ENCODE results near the gene TEKTIP1. TPM values are rescaled to one million over a fixed set of nuclear protein-coding genes. Genes with fewer than 3 reads are reported as not detected.

Gene TEKTIP1
- total RNA-seq, 1 experiment from 2014 or later, result not detected

GRCh38 chr19:3533563-3534216, 5.3 kb upstream of the TEKTIP1 start:
- no peak for ATAC-seq
- POLR2A ChIA-PET, result no interaction called here
- no peaks in the 10 kb centered on the region; the same call in 1 of the 2 replicates for H3K36me3 ChIP-seq (ENCODE audit: control insufficient read depth, insufficient read depth, low read length)
- peaks cover 5% of the 10 kb centered on the region; the same call in 1 of the 2 replicates for H3K4me1 ChIP-seq (ENCODE audit: control insufficient read depth, insufficient read depth, low read length)
- in situ Hi-C loops (cut with HindIII; ENCODE audit: low pct_unique_long_range_greater_than_20kb, low sequenced_read_pairs) (no loop called here), intact Hi-C loops (cut with micrococcal nuclease; ENCODE audit: unreplicated experiment) (no loop called here)
- DNase-seq (ENCODE audit: low read depth, low spot score), result no peak
- H3K27me3 ChIP-seq (ENCODE audit: control insufficient read depth, insufficient read depth, low read length), result no peaks in the 10 kb centered on the region
- no peaks in the 10 kb centered on the region for H3K9me3 ChIP-seq (ENCODE audit: control insufficient read depth, insufficient read depth, low read depth, low read length)
- TF ChIP-seq SIN3A (IDR thresholded peaks at IDR 0.05; ENCODE audit: borderline replicate concordance, insufficient read depth, low read depth, low read length), result no peak
- no peak overlapping the region for H3K27ac ChIP-seq (ENCODE audit: low read length)
- H3K4me3 ChIP-seq (ENCODE audit: low read depth in 2 of 2, low read length in 2 of 2), result no peak overlapping the region
- CTCF ChIA-PET, result no interaction called here
- BruUV-seq (replicated peaks), result no TSS peak

- no peaks in the 10 kb centered on the region; the same call in 1 of the 2 replicates for H3K36me3 ChIP-seq (ENCODE audit: control insufficient read depth, insufficient read depth, low read length)
- H3K9me3 ChIP-seq (ENCODE audit: control insufficient read depth, insufficient read depth, low read depth, low read length), result no peaks in the 10 kb centered on the region
- BruUV-seq (replicated peaks), result no TSS peak
- ChIA-PET CTCF (interaction anchor here (0.5 kb wide), 1 partner anchor 848 kb away, joined by 6 read pairs; no protein-coding TSS in a partner anchor), POLR2A (no interaction called here)
- ATAC-seq, result no peak
- peaks cover 7% of the 10 kb centered on the region; the same call in 1 of the 2 replicates for H3K4me1 ChIP-seq (ENCODE audit: control insufficient read depth, insufficient read depth, low read length)
- no peak overlapping the region for H3K27ac ChIP-seq (ENCODE audit: low read length)
- in situ Hi-C loops (cut with HindIII; ENCODE audit: low pct_unique_long_range_greater_than_20kb, low sequenced_read_pairs), result no loop called here
- intact Hi-C loops (cut with micrococcal nuclease; ENCODE audit: unreplicated experiment), result no loop called here
- H3K4me3 ChIP-seq (ENCODE audit: low read depth in 2 of 2, low read length in 2 of 2), result no peak overlapping the region
- DNase-seq (ENCODE audit: low read depth, low spot score), result no peak
- TF ChIP-seq TCF7L2 (IDR thresholded peaks at IDR 0.05; ENCODE audit: low read depth, low read length) (no peak), SIN3A (IDR thresholded peaks at IDR 0.05; ENCODE audit: borderline replicate concordance, insufficient read depth, low read depth, low read length) (no peak), POLR2AphosphoS5 (IDR thresholded peaks at IDR 0.05; ENCODE audit: low read depth, low read length) (no peak), REST (IDR thresholded peaks at IDR 0.05; ENCODE audit: insufficient read depth in 1 of 2, low read depth in 2 of 2, low read length in 1 of 2) (no peak), CTCF (IDR thresholded peaks at IDR 0.05) (no peak)
- H3K27me3 ChIP-seq (ENCODE audit: control insufficient read depth, insufficient read depth, low read length), result no peaks in the 10 kb centered on the region
Observed at GRCh38 chr19:3534375-3535234, 4.4 kb upstream of the TEKTIP1 start.

GRCh38 chr19:3535235-3535535, 3.8 kb upstream of the TEKTIP1 start:
- Histone ChIP-seq H3K4me3 (ENCODE audit: low read depth in 2 of 2, low read length in 2 of 2) (no peak overlapping the region), H3K4me1 (ENCODE audit: control insufficient read depth, insufficient read depth, low read length) (peaks cover 7% of the 10 kb centered on the region; the same call in 1 of the 2 replicates), H3K27ac (ENCODE audit: low read length) (no peak overlapping the region), H3K27me3 (ENCODE audit: control insufficient read depth, insufficient read depth, low read length) (no peaks in the 10 kb centered on the region), H3K9me3 (ENCODE audit: control insufficient read depth, insufficient read depth, low read depth, low read length) (no peaks in the 10 kb centered on the region), H3K36me3 (ENCODE audit: control insufficient read depth, insufficient read depth, low read length) (no peaks in the 10 kb centered on the region; the same call in 1 of the 2 replicates)
- POLR2A ChIA-PET, result no interaction called here
- intact Hi-C loops (cut with micrococcal nuclease; ENCODE audit: unreplicated experiment) (no loop called here), in situ Hi-C loops (cut with HindIII; ENCODE audit: low pct_unique_long_range_greater_than_20kb, low sequenced_read_pairs) (no loop called here)
- BruUV-seq (replicated peaks), result no TSS peak
- ATAC-seq (no peak), DNase-seq (ENCODE audit: low read depth, low spot score) (no peak)
- TF ChIP-seq TCF7L2 (IDR thresholded peaks at IDR 0.05; ENCODE audit: low read depth, low read length) (no peak), SIN3A (IDR thresholded peaks at IDR 0.05; ENCODE audit: borderline replicate concordance, insufficient read depth, low read depth, low read length) (no peak), POLR2AphosphoS5 (IDR thresholded peaks at IDR 0.05; ENCODE audit: low read depth, low read length) (no peak), CTCF (IDR thresholded peaks at IDR 0.05) (no peak), REST (IDR thresholded peaks at IDR 0.05; ENCODE audit: insufficient read depth in 1 of 2, low read depth in 2 of 2, low read length in 1 of 2) (no peak)
- CTCF ChIA-PET, result no interaction called here
